Esophagus squamous epithelium (tissue), 5 donors: ENCODE data around the gene MRPS34. TPM values are rescaled to one million over a fixed set of nuclear protein-coding genes. Genes with fewer than 3 reads are reported as not detected.

Experiments used
- DNase-seq: peaks from one replicate; lab custom pipeline; 2025; lab: John Stamatoyannopoulos, UW
- H3K27ac ChIP-seq, 4 donors: fragments of 200-600 bp; sonication (generic); one replicate each; pipeline ENCODE4 v1.5.1; 2016 to 2019; ENCODE audit warnings: mild to moderate bottlenecking in 1 of 4
- H3K27me3 ChIP-seq, 4 donors: fragments of 200-600 bp; sonication (generic); 1 replicate in 3 of 4; 2 replicates in 1 of 4; pipeline versions ENCODE4 v1.5.1 to v1.6.0; 2017 to 2021; ENCODE audit warnings: antibody characterized with exemption in 1 of 4
- H3K36me3 ChIP-seq, 3 donors: fragments of 200-600 bp; sonication (generic); one replicate each; pipeline ENCODE4 v1.5.1; 2016 to 2019
- H3K4me1 ChIP-seq, 3 donors: fragments of 200-600 bp; sonication (generic); one replicate each; pipeline ENCODE4 v1.5.1; 2017 to 2019
- H3K4me3 ChIP-seq, 4 donors: fragments of 200-600 bp; sonication (generic); 1 replicate in 3 of 4; 2 replicates in 1 of 4; pipeline ENCODE4 v1.5.1; 2016 to 2019; ENCODE audit warnings: mild to moderate bottlenecking in 2 of 4, moderate library complexity in 1 of 4
- H3K9me3 ChIP-seq, 3 donors: fragments of 200-600 bp; sonication (generic); one replicate each; pipeline ENCODE4 v1.5.1; 2016 to 2019
- POLR2A ChIP-seq, 4 donors: fragments of 450-650 bp; IDR thresholded peaks; one replicate each; pipeline ENCODE4 v1.6.1; 2017; ENCODE audit warnings: antibody characterized with exemption in 4 of 4, mild to moderate bottlenecking in 4 of 4, moderate library complexity in 3 of 4
- WGBS, 2 donors: methylation state at CpG; one replicate each; pipeline ENCODE4 v1.1.5; 2018; 5-methylcytosine and 5-hydroxymethylcytosine counted together
- intact Hi-C: fragments of 100-400 bp; cut with DNase I; formaldehyde crosslinking; loops from one replicate; pipeline ENCODE4 v1.15.0; 2022
- total RNA-seq, 4 donors: library from RNA; depleted of rRNA; stranded (reverse); fragments of >200 nt; gene quantifications; one replicate each; pipeline ENCODE4 v1.1.0, GENCODE V29; 2016
- TF ChIP-seq, protein P1 (sequence below), 6 experiments: fragments of 450-650 bp in 4 of 6; fragments of 200-600 bp in 2 of 6; sonication (generic) in 2 of 6; IDR thresholded peaks; one replicate each; pipeline ENCODE4 v1.5.1; 2016 to 2019; ENCODE audit warnings: antibody characterized with exemption in 6 of 6, mild to moderate bottlenecking in 4 of 6, moderate library complexity in 4 of 6
- donor health status: DM: yes; HTN: yes; CAD: no.

MRPS34 gene
- total RNA-seq, 4 donors from 2014 or later = 89.5 to 158 (median 114) TPM

DNA sequence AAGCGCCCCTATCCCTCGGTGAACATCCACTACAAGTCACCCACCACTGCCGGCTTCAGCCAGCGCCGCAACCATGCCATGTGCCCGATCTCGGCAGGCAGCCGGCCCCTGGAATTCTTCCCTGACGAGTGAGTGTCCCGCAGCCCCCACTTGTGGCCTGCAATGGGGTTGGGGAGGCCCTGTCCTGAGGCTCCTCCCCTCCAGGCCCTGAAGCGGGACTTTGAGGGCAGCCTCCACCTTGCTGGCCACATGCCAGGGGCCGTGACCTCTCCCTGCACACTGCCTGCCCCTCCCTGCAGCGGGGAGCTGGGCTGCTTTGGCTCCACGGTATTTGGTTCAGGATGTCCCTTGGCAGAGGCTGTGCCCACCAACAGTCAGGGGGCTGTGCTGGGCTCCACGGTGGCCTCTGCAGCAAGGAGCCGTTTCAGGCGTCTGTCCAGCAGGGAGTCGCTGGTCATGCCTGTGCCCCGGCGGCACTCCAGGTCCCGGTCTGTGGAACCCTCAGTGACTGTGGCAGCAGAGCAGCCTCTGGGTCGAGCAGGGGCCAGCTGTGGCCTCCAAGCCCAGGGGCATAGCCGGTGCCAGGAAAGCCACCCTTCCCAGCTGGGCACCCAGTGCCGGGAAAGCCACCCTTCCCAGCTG, 9.9 kb downstream of the MRPS34 start:
- H3K36me3 ChIP-seq = peaks cover 38 to 100% (median 57%) of the 10 kb centered on the region in 3 donors
- DNase-seq = no peak

DNA sequence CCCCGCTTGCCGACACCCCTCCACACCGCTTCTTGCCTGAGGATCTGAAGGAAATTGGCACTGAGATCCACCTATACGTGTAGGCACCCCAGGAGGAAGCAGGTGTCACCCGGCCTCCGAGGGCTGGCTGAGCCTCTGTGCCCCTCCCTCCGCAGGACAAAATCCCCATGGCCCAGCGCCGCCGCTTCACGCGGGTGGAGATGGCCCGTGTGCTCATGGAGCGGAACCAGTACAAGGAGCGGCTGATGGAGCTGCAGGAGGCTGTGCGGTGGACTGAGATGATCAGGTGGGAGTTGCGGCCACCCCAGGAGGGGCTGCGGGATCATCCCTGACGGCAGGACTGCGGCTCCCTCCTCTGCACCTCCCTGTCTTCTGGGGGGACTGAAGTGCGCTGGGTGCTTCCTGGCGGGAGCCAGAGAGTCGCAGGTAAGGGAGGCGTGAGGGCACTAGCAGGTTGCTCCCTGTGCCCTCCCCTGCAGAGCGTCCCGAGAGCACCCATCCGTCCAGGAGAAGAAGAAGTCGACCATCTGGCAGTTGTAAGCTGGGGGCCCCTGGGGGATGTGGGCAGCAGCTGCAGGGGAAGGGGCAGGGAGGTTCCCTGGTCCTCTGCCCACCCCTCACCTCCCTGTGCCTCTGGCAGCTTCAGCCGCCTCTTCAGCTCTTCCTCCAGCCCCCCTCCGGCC, 10.6 kb downstream of the MRPS34 start:
- peaks cover 37 to 100% (median 50%) of the 10 kb centered on the region in 3 donors for H3K36me3 ChIP-seq
- peaks cover 0 to 29% (median 8%) of the 10 kb centered on the region in 3 donors for H3K4me1 ChIP-seq
- no peak for TF ChIP-seq POLR2A (IDR thresholded peaks at IDR 0.05)
- TF ChIP-seq, protein P1, sequence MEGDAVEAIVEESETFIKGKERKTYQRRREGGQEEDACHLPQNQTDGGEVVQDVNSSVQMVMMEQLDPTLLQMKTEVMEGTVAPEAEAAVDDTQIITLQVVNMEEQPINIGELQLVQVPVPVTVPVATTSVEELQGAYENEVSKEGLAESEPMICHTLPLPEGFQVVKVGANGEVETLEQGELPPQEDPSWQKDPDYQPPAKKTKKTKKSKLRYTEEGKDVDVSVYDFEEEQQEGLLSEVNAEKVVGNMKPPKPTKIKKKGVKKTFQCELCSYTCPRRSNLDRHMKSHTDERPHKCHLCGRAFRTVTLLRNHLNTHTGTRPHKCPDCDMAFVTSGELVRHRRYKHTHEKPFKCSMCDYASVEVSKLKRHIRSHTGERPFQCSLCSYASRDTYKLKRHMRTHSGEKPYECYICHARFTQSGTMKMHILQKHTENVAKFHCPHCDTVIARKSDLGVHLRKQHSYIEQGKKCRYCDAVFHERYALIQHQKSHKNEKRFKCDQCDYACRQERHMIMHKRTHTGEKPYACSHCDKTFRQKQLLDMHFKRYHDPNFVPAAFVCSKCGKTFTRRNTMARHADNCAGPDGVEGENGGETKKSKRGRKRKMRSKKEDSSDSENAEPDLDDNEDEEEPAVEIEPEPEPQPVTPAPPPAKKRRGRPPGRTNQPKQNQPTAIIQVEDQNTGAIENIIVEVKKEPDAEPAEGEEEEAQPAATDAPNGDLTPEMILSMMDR (IDR thresholded peaks at IDR 0.05) = no peak
- H3K4me3 ChIP-seq = no peak overlapping the region
- H3K27ac ChIP-seq = no peak overlapping the region
- H3K27me3 ChIP-seq = no peaks in the 10 kb centered on the region
- intact Hi-C loops = no loop called here
- no peaks in the 10 kb centered on the region for H3K9me3 ChIP-seq
- DNase-seq = no peak
- WGBS, 2 donors = 90% methylated on average over 10 to 19 of the region's 30 CpGs

More for the DNA sequence above, 9.9 kb downstream of the MRPS34 start:
- H3K4me1 ChIP-seq = peaks cover 0 to 26% (median 8%) of the 10 kb centered on the region in 3 donors
- H3K27me3 ChIP-seq = no peaks in the 10 kb centered on the region
- TF ChIP-seq, protein P1 (IDR thresholded peaks at IDR 0.05) = no peak
- TF ChIP-seq POLR2A (IDR thresholded peaks at IDR 0.05) = no peak
- 80 to 90% methylated on average over 1 to 9 of the region's 24 CpGs for WGBS, 2 donors
- H3K27ac ChIP-seq = no peak overlapping the region
- intact Hi-C loops = no loop called here
- H3K4me3 ChIP-seq = no peak overlapping the region
- H3K9me3 ChIP-seq = no peaks in the 10 kb centered on the region

GRCh38 chr16:1761751-1762150, 11.2 kb downstream of the MRPS34 start:
- H3K4me3 ChIP-seq = no peak overlapping the region
- H3K27ac ChIP-seq = no peak overlapping the region
- WGBS, 2 donors = 80 to 100% methylated on average over 1 to 6 of the region's 15 CpGs
- no peaks in the 10 kb centered on the region for H3K9me3 ChIP-seq
- peaks cover 0 to 26% (median 8%) of the 10 kb centered on the region in 3 donors for H3K4me1 ChIP-seq
- TF ChIP-seq POLR2A (IDR thresholded peaks at IDR 0.05) = no peak
- TF ChIP-seq, protein P1 (IDR thresholded peaks at IDR 0.05) = no peak
- no peak for DNase-seq
- intact Hi-C loops = no loop called here
- peaks cover 32 to 99% (median 50%) of the 10 kb centered on the region in 3 donors for H3K36me3 ChIP-seq
- no peaks in the 10 kb centered on the region for H3K27me3 ChIP-seq

- TF ChIP-seq POLR2A (IDR thresholded peaks at IDR 0.05) = no peak
- TF ChIP-seq, protein P1 (IDR thresholded peaks at IDR 0.05) = no peak
- H3K9me3 ChIP-seq = no peaks in the 10 kb centered on the region
- 99 to 100% methylated on average over 1 to 9 of the region's 15 CpGs for WGBS, 2 donors
- H3K27me3 ChIP-seq = no peaks in the 10 kb centered on the region
- intact Hi-C loops = no loop called here
- no peak overlapping the region for H3K27ac ChIP-seq
- DNase-seq = no peak
- H3K4me3 ChIP-seq = no peak overlapping the region
- H3K36me3 ChIP-seq = peaks cover 26 to 99% (median 47%) of the 10 kb centered on the region in 3 donors
- H3K4me1 ChIP-seq = peaks cover 0 to 22% (median 8%) of the 10 kb centered on the region in 3 donors
Measured at GRCh38 chr16:1760911-1761310, 12.0 kb downstream of the MRPS34 start.

- Histone ChIP-seq H3K27ac (no peak overlapping the region), H3K36me3 (peaks cover 16 to 94% (median 33%) of the 10 kb centered on the region in 3 donors), H3K9me3 (no peaks in the 10 kb centered on the region), H3K4me3 (no peak overlapping the region), H3K27me3 (no peaks in the 10 kb centered on the region), H3K4me1 (peaks cover 4 to 35% (median 8%) of the 10 kb centered on the region in 3 donors)
- no peak for DNase-seq
- TF ChIP-seq, protein P1 (IDR thresholded peaks at IDR 0.05) = no peak
- no peak for TF ChIP-seq POLR2A (IDR thresholded peaks at IDR 0.05)
- WGBS, 2 donors = 94% methylated on average over 3 of the region's 21 CpGs; no CpG with 5 or more reads in 1 of the 2 donors
- intact Hi-C loops = no loop called here
Measured at GRCh38 chr16:1759511-1759910, 13.4 kb downstream of the MRPS34 start.
